IMR-90 (cell line): ENCODE measurements around the gene AHI1. TPM values are rescaled to one million over a fixed set of nuclear protein-coding genes. Genes with fewer than 3 reads are reported as not detected.

Source experiments
- ATAC-seq: fragments of 200-7000 bp; cut with Tn5 transposase; 2 replicates; pipeline ENCODE4 v1.9.1; 2020; ENCODE audit warnings: low read depth, mild to moderate bottlenecking, moderate library complexity
- BruUV-seq: library from RNA; stranded (reverse); fragments of 400-500 nt; replicated peaks from 2 replicates; lab custom pipeline; 2021; lab: Mats Ljungman, UMichigan
- CTCF ChIA-PET: fragments of 300-600 bp; formaldehyde crosslinking; extraction: SDS; loops from one replicate; lab custom pipeline; 2021; ENCODE audit warnings: antibody characterized with exemption; lab: Yijun Ruan, JAX
- POLR2A ChIA-PET: fragments of 300-600 bp; sonication (Branson Sonifier 250); formaldehyde crosslinking; loops from one replicate; lab custom pipeline; 2022; ENCODE audit warnings: antibody characterized with exemption; ENCODE audit not compliant: unreplicated experiment; lab: Charles Lee
- DNase-seq: peaks from one replicate; pipeline ENCODE4 v3.0.0; 2013
- H2AFZ ChIP-seq: replicated peaks from 2 replicates; pipeline ENCODE3; 2013; ENCODE audit warnings: low read length, mild to moderate bottlenecking; ENCODE audit not compliant: poor library complexity
- H2AK5ac ChIP-seq: 2 replicates; pipeline ENCODE4 v1.6.1; 2013; ENCODE audit warnings: low read depth, low read length, inconsistent platforms
- H2AK9ac ChIP-seq: replicated peaks from 2 replicates; pipeline ENCODE3; 2013; ENCODE audit warnings: mild to moderate bottlenecking, low read depth, low read length, moderate library complexity; ENCODE audit not compliant: poor library complexity
- H2BK120ac ChIP-seq: 2 replicates; pipeline ENCODE4 v1.6.1; 2013; ENCODE audit warnings: low read depth, low read length, inconsistent platforms
- H2BK15ac ChIP-seq: 3 replicates; pipeline ENCODE4 v1.6.1; 2013; ENCODE audit warnings: low read depth, low read length, inconsistent platforms
- H2BK20ac ChIP-seq: 2 replicates; pipeline ENCODE4 v1.6.1; 2013; ENCODE audit warnings: low read depth, mild to moderate bottlenecking, inconsistent platforms, low read length, moderate library complexity
- H2BK5ac ChIP-seq: 2 replicates; pipeline ENCODE4 v1.6.1; 2013; ENCODE audit warnings: mild to moderate bottlenecking, low read depth, low read length, inconsistent platforms; ENCODE audit not compliant: poor library complexity, severe bottlenecking
- H3K14ac ChIP-seq: replicated peaks from 2 replicates; pipeline ENCODE4 v1.6.1; 2013; ENCODE audit warnings: low read depth, low read length, inconsistent platforms
- H3K18ac ChIP-seq: 2 replicates; pipeline ENCODE4 v1.6.1; 2013; ENCODE audit warnings: low read depth, low read length, control low read depth
- H3K23ac ChIP-seq: 2 replicates; pipeline ENCODE4 v1.6.1; 2013; ENCODE audit warnings: low read depth, low read length, inconsistent platforms
- H3K27ac ChIP-seq: 2 replicates; pipeline ENCODE4 v1.5.1; 2013; ENCODE audit warnings: mild to moderate bottlenecking, control low read depth, low read length; ENCODE audit not compliant: insufficient read depth
- H3K27me3 ChIP-seq: 2 replicates; pipeline ENCODE4 v1.6.1; 2013; ENCODE audit warnings: low read length; ENCODE audit not compliant: control insufficient read depth, insufficient read depth
- H3K36me3 ChIP-seq: 2 replicates; pipeline ENCODE4 v1.6.1; 2013; ENCODE audit warnings: low read length, mixed read lengths; ENCODE audit not compliant: control insufficient read depth, insufficient read depth
- H3K4ac ChIP-seq: 2 replicates; pipeline ENCODE4 v1.6.1; 2013; ENCODE audit warnings: low read depth, low read length, inconsistent platforms
- H3K4me1 ChIP-seq: 2 replicates; pipeline ENCODE4 v1.6.1; 2013; ENCODE audit warnings: low read length, mixed read lengths; ENCODE audit not compliant: control insufficient read depth, insufficient read depth
- H3K4me2 ChIP-seq: 2 replicates; pipeline ENCODE4 v1.6.1; 2013; ENCODE audit warnings: low read depth, mild to moderate bottlenecking, control low read depth, low read length, moderate library complexity
- H3K4me3 ChIP-seq: 2 replicates; pipeline ENCODE4 v1.5.1; 2013; ENCODE audit warnings: low read depth, mild to moderate bottlenecking, control low read depth, low read length, moderate library complexity; ENCODE audit not compliant: insufficient read depth
- H3K56ac ChIP-seq: 2 replicates; pipeline ENCODE4 v1.6.1; 2013; ENCODE audit warnings: low read length, inconsistent platforms; ENCODE audit not compliant: insufficient read depth; ENCODE audit errors: extremely low read depth
- H3K79me1 ChIP-seq, 2 experiments: 2 replicates each; pipeline ENCODE4 v1.6.1; 2013; ENCODE audit warnings: low read length in 2 of 2, inconsistent platforms in 1 of 2, low read depth in 1 of 2
- H3K9ac ChIP-seq: 2 replicates; pipeline ENCODE4 v1.6.1; 2013; ENCODE audit warnings: low read depth, low read length, control low read depth
- H3K9me1 ChIP-seq: 2 replicates; pipeline ENCODE4 v1.6.1; 2013; ENCODE audit warnings: low read length, inconsistent platforms; ENCODE audit not compliant: insufficient read depth
- H3K9me3 ChIP-seq: 2 replicates; pipeline ENCODE4 v1.6.1; 2013; ENCODE audit warnings: low read length; ENCODE audit not compliant: control insufficient read depth, insufficient read depth
- H4K20me1 ChIP-seq: 2 replicates; pipeline ENCODE4 v1.6.1; 2013; ENCODE audit warnings: low read length, inconsistent platforms; ENCODE audit not compliant: insufficient read depth
- H4K5ac ChIP-seq: 2 replicates; pipeline ENCODE4 v1.6.1; 2013; ENCODE audit warnings: mild to moderate bottlenecking, low read depth, low read length, control low read depth
- H4K8ac ChIP-seq, 2 experiments: 2 replicates each; pipeline ENCODE4 v1.6.1; 2013; ENCODE audit warnings: low read depth in 2 of 2, low read length in 2 of 2, control low read depth in 1 of 2, inconsistent platforms in 1 of 2
- H4K91ac ChIP-seq: 2 replicates; pipeline ENCODE4 v1.6.1; 2013; ENCODE audit warnings: low read depth, low read length, inconsistent platforms; ENCODE audit not compliant: insufficient read depth
- BHLHE40 ChIP-seq: fragments of 150-350 bp; IDR thresholded peaks from 2 replicates; pipeline ENCODE4 v1.6.1; 2016; ENCODE audit warnings: mild to moderate bottlenecking, low read depth, low read length
- CHD1 ChIP-seq: IDR thresholded peaks from 2 replicates; pipeline ENCODE4 v1.6.1; 2012; ENCODE audit warnings: low read depth, low read length, improper control_type of control experiment
- FOS ChIP-seq: fragments of 150-350 bp; IDR thresholded peaks from 2 replicates; pipeline ENCODE4 v1.6.1; 2016; ENCODE audit warnings: low read depth, low read length
- MAFK ChIP-seq: IDR thresholded peaks from 2 replicates; pipeline ENCODE4 v1.6.1; 2012; ENCODE audit warnings: low read depth, low read length, improper control_type of control experiment
- MAZ ChIP-seq: IDR thresholded peaks from 2 replicates; pipeline ENCODE4 v1.6.1; 2012; ENCODE audit warnings: low read depth, mild to moderate bottlenecking, low read length, improper control_type of control experiment, moderate library complexity, borderline replicate concordance
- RCOR1 ChIP-seq: IDR thresholded peaks from 2 replicates; pipeline ENCODE4 v1.6.1; 2012; ENCODE audit warnings: mild to moderate bottlenecking, low read length, improper control_type of control experiment; ENCODE audit not compliant: insufficient replicate concordance
- WGBS, 2 experiments: methylation state at CpG; one replicate each; pipeline versions ENCODE4 v1.1.5 to v1.1.7; 2013; ENCODE audit warnings: missing lambda C conversion rate in 2 of 2; ENCODE audit not compliant: insufficient read length in 1 of 2; ENCODE audit errors: extremely low coverage in 2 of 2; 5-methylcytosine and 5-hydroxymethylcytosine counted together
- dilution Hi-C: fragments of 300-500 bp; cut with HindIII; formaldehyde crosslinking; loops from one replicate; pipeline ENCODE4 v1.14.3; 2018; ENCODE audit warnings: low sequenced_read_pairs; ENCODE audit not compliant: unreplicated experiment
- in situ Hi-C: fragments of 300-500 bp; cut with MboI; formaldehyde crosslinking; loops from 3 replicates; pipeline ENCODE4 v1.14.3; 2019; ENCODE audit warnings: low sequenced_read_pairs, inconsistent platforms, mixed read lengths
- intact Hi-C: fragments of 100-400 bp; cut with micrococcal nuclease; formaldehyde crosslinking; loops from 2 replicates; pipeline ENCODE4 v1.10.0; 2022
- polyA plus RNA-seq, 3 experiments: library from polyadenylated mRNA; depleted of rRNA; stranded (reverse); fragments of >200 nt; gene quantifications; 2 replicates each; pipeline ENCODE4 v1.2.3, GENCODE V29; 2012; ENCODE audit warnings: low replicate concordance in 1 of 3
- total RNA-seq: library from RNA; depleted of rRNA; stranded (reverse); fragments of >200 nt; gene quantifications from 2 replicates; pipeline ENCODE4 v1.2.3, GENCODE V29; 2012

Gene AHI1
- total and polyA plus RNA-seq, 2 of the 4 experiments (the other 2 are of a cell fraction): 9.5 to 19.4 TPM

GRCh38 chr6:135286962-135287538, 210.5 kb downstream of the AHI1 start:
- H2AK9ac ChIP-seq: no peak overlapping the region
- H3K27me3 ChIP-seq: no peaks in the 10 kb centered on the region
- H4K8ac ChIP-seq: no peak overlapping the region
- in situ Hi-C loops: no loop called here
- no peak overlapping the region for H3K27ac ChIP-seq
- no peaks in the 10 kb centered on the region for H4K20me1 ChIP-seq
- peaks cover 2% of the 10 kb centered on the region; the same call in 1 of the 2 replicates for H3K4me1 ChIP-seq
- H3K36me3 ChIP-seq: no peaks in the 10 kb centered on the region; the same call in 1 of the 2 replicates
- intact Hi-C loops: no loop called here
- POLR2A ChIA-PET: no interaction called here
- 64% methylated on average over 4 of the region's 8 CpGs; no CpG with 5 or more reads in 1 of the 2 experiments for WGBS, 2 experiments
- no peak overlapping the region for H2BK15ac ChIP-seq
- H4K91ac ChIP-seq: no peak overlapping the region
- H2AFZ ChIP-seq: no peak overlapping the region
- no peak overlapping the region for H2AK5ac ChIP-seq
- no peaks in the 10 kb centered on the region; the same call in 1 of the 2 replicates for H3K9me1 ChIP-seq
- ATAC-seq (no peak), DNase-seq (no peak)
- H2BK120ac ChIP-seq: no peak overlapping the region
- no peak overlapping the region for H3K56ac ChIP-seq
- no peak overlapping the region for H4K5ac ChIP-seq
- no peak overlapping the region for H3K18ac ChIP-seq
- no peaks in the 10 kb centered on the region for H3K9me3 ChIP-seq
- H3K4ac ChIP-seq: no peak overlapping the region
- H3K4me3 ChIP-seq: no peak overlapping the region
- H3K4me2 ChIP-seq: no peak overlapping the region
- H3K23ac ChIP-seq: no peak overlapping the region
- no peak overlapping the region for H3K9ac ChIP-seq
- CTCF ChIA-PET: no interaction called here
- dilution Hi-C loops: no loop called here
- BruUV-seq: no TSS peak
- no peak overlapping the region for H2BK20ac ChIP-seq
- no peaks in the 10 kb centered on the region for H3K79me1 ChIP-seq
- no peak overlapping the region for H2BK5ac ChIP-seq
- no peak overlapping the region for H3K14ac ChIP-seq
- TF ChIP-seq BHLHE40 (no peak), CHD1 (no peak), RCOR1 (no peak), MAFK (no peak), FOS (no peak), MAZ (no peak)
